Suprapubic skin (tissue), 3 donors: ENCODE measurements around the gene ATAD3A.
A peak's percentile ranks its signal among the peaks of the same experiment; 100 is the strongest.

Experiments used
- CTCF ChIP-seq, 2 donors: fragments of 200-600 bp in 1 of 2; fragments of 450-650 bp in 1 of 2; sonication (generic) in 1 of 2; IDR thresholded peaks; one replicate each; pipeline ENCODE4 v1.5.1; 2016 to 2019; ENCODE audit warnings: antibody characterized with exemption in 2 of 2, mild to moderate bottlenecking in 1 of 2, moderate library complexity in 1 of 2
- POLR2A ChIP-seq, 2 donors: fragments of 450-650 bp; IDR thresholded peaks; one replicate each; pipeline ENCODE4 v1.6.1; 2017; ENCODE audit warnings: antibody characterized with exemption in 2 of 2, mild to moderate bottlenecking in 2 of 2, moderate library complexity in 2 of 2

GRCh38 chr1:1511533-1512285, at the start of gene ATAD3A:
- TF ChIP-seq CTCF (IDR thresholded peaks at IDR 0.05) (no peak), POLR2A (IDR thresholded peaks at IDR 0.05) (peak in 1 of 2 donors; percentile 19)
